NOMO-1 treated with dmso at 0.1 percent for 144 hours (cell line): Measurements from ENCODE around the gene TEKT3.

Source experiments
- DNase-seq: peaks from one replicate; lab custom pipeline; 2025; ENCODE audit not compliant: unreplicated experiment; lab: John Stamatoyannopoulos, UW

Gene TEKT3

DNA sequence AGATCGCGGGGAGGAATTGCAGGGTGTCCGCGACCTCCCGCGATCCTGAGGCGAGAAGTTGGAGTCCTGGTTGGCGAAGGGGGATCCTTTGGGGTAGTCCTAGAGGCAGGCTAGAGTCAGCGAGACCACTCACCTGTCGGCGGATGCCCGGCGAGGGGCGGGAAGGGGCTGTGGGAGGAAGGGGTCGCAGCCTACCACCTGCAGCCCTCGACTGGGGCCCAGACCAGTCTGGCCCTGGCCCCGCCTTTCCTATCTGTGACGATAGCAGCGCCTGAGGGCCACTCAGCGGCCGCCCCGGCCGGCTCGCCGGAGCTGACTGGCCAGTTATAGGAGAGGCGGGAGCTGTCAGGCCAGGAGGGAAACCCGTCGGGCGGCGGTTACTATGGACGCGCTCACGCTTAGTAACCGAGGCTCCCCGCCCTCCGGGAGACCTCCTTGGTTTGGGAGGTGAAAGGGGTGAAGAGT, at the start of gene TEKT3:
Gene TEKT3, minus strand, starts transcription at position 213 of the 465 bp plus-strand sequence. CDS start 10,012 bp downstream, outside the sequence.
- no peak for DNase-seq

GRCh38 chr17:15388356-15389041, 47.1 kb upstream of the TEKT3 start:
- DNase-seq = no peak

DNA sequence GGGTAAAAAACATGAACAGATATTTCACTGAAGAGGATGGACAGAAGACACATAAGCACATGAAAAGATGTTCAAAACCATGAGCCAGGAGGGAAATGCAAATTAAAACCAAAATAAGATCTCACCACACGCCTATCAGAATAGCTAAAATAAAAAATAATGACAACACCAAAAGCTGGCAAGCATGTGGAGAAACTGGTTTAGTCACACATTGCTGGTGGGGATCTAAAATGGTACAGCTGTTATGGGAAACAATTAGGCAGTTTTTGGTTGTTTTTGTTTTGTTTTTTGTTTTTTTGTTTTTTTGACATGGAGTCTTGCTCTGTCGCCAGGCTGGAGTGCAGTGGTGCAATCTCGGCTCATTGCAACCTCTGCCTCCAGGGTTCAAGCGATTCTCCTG, 44.7 kb upstream of the TEKT3 start:
- no peak for DNase-seq

DNA sequence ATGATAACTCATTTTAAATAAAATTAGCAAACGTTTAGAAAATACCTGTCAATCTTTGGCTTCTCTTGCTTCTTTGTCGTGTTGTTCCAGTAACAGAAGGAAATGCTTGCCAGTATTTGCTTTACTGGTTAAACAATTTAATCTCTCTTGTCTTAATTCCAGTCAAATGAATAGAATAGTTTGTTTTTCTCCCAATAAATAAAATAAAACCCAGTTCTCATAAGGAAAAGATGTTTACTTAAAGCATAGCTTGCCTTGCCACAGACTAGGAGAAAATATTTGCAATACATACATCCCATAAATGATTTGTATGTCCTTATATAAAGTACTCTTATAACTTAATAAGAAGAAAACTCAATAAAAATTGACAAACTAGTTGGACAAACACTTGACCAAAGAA, 43.9 kb upstream of the TEKT3 start:
- no peak for DNase-seq

DNA sequence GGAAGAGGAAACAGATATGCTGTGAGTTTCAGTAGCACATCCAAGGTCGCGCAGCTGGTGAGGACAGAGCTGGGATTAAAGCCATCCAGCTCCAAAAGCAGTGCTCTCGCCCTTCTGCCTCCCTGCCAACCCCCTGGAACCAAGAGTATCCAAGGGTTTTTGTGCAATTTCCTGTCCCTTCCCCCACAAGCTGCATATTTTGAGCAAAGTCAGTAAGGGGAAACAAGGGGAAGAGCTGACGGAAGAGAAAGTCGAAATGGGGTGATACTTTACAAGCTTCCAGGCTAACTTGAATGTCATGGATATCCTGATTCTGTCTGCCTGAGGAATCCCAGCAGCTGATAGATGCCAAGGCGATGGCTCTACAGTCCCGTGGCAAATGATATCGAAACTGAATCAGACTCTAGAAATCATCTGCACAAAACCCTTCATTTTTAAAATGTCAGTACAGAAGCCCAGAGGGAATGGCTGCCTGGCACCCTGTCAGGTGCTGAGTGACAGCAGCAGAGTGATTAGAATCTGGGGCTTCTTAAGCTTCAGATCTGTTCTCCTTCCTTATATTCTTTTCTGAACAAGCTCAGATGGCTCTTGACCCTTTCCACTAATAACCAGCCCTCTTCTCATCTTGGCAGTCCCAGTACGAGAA, 42.9 kb upstream of the TEKT3 start:
- DNase-seq = no peak

DNA sequence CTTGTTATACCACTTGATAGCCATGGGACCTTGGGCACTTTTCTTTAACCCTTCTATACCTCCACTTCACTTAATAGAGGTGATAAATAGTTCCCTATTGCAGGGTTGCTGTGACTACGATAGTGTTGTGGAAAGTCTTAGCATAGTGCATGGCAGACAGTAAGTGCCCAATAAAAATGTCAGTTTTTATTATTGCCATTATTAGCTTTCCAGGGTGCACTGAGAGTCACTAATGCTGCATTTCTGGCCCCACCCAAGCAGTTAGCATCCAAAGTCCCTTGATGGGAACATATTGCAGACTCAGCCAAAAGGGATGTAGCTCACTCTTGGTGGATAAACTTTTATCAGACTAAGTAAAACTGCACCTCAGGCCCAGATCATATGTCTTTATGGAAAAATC, 41.5 kb upstream of the TEKT3 start:
- DNase-seq = no peak

GRCh38 chr17:15381707-15382106, 40.3 kb upstream of the TEKT3 start:
- DNase-seq = no peak

DNA sequence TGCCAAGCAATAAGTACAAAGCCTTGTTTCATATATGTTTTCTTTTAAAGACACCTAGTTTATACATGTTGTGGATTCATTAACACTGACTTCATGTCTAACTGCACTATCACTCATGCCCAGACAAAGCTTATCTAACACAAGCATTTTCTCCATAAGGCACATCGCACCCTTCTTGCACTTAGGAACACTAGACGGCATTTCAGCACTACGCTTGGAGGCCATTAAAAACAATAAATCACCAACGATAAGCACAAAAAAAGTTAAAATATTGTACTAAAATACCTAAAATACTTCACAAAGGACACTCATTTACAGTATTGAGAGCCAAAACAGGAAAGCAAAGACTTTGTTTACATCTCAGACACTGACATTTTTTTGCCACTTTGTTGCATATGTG, 39.0 kb upstream of the TEKT3 start:
- no peak for DNase-seq

GRCh38 chr17:15379659-15380058, 38.3 kb upstream of the TEKT3 start:
- DNase-seq = no peak

DNA sequence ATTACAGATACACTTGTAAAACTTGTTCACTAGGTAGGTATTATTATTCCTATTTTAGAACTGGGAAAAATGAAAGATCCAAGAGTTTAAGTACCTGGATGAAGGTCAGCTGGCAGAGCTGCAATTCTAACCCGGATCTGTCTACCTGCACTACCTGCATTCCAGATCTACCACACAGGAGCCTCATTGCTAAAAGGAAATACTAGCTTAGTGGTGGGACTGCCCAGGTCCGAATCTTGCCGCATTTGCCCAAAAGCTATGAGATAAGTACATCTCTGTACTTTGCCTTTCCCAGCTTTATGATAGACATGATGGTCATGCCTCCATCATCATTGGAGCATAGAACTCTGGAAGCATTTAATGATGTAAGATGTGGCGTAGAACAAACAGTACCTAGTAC, 36.8 kb upstream of the TEKT3 start:
- no peak for DNase-seq

- no peak for DNase-seq
Observed at GRCh38 chr17:15377616-15378015, 36.2 kb upstream of the TEKT3 start.

- no peak for DNase-seq
Observed at GRCh38 chr17:15377200-15377599, 35.8 kb upstream of the TEKT3 start.

- DNase-seq = no peak
Observed at GRCh38 chr17:15371376-15372130, 30.2 kb upstream of the TEKT3 start.

DNA sequence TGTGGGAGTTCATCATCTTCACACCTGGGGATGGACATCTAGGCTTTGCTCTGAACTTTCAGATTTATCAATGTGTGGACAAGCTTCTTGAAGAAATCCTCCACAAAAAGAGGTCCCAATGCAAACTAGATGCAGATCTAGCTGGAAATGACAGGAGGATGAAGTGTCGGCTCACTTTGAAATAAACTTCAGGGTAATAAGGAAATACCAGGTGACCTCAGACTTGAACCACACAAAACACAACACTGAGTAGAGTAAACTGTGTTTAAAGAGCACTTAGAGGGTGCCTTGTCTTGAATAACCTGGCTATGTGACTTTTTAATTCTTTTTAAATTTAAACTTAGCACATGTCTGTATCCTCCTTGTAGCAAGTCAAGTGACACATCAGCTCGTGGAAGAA, 27.2 kb upstream of the TEKT3 start:
- no peak for DNase-seq

DNA sequence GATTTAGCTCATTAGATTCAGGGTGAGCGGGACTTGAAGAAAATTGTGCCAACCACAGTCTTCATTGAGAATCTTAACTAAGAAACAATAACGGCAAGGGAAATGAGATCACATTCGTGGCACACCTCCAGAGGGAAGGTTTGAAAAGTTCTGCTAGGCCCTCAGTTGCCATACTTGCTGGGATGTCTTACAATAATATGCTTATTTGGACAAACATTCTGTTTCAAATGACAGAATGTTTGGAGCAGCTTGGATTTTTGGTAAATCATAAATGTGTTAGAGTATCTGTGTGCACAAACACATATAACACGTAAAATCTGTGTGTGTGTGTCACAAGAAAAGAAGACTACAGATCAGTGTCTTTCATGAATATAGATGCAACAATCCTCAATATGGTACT, 24.6 kb upstream of the TEKT3 start:
- DNase-seq = no peak

- DNase-seq = no peak
Observed at GRCh38 chr17:15364615-15365014, 23.2 kb upstream of the TEKT3 start.

- DNase-seq = no peak
Observed at GRCh38 chr17:15363702-15364101, 22.3 kb upstream of the TEKT3 start.

DNA sequence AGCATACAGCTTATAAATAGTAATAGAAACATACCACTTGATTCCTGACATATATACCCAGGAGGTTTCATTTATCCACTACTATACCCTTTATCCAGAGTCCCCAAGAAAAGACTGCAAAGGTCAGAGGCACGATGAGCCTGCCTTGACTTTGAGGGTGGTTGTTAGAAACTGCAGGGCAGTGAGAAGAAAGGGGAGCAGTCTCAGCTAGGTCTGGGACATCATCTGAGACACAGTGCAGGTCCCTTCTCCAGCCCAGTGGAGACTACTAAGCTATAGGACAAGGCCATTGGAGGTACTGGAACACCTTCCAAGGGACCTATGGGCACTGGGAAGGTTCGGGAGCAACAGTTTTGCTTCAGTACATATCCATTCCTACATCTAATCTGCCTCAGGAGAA, 20.2 kb upstream of the TEKT3 start:
- DNase-seq = no peak

GRCh38 chr17:15361151-15361550, 19.8 kb upstream of the TEKT3 start:
- DNase-seq = no peak

DNA sequence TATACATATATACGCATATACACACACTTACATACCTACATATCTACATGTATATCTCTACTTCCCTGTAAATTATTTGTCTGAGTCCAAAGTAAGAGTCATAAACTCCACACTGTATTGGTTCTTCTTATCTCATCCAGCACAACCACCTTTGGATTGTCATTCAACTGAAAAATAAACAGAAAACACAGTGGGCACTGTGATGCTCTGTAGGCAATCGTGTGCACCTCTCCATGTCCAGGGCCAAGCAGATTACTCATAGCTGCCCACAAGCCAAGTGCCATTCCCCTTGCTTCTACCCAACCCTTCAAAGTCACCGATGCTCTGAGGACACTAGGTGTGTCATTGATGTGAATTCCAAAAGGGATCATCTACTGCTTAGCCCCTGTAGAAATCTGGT, 12.9 kb upstream of the TEKT3 start:
- DNase-seq = no peak

DNA sequence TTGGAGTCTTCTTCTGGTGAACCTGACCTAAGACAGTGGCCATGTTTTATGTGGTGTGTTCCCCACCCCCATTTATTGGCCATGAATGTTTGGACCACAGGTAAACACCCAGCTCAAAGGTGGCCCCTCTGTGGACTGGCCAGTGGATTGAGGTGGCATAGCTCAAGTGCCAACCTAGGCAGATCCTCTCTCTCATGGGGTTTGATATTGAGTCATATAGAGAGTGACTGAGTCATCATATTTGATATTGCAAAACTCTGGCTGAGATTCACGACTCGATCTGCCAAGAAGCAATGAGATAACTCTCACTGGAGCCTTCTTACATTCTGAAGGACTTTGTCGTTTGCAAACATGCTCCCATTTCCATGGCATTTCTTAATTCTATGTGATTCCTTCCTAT, 10.5 kb upstream of the TEKT3 start:
- no peak for DNase-seq

- DNase-seq = no peak
Observed at GRCh38 chr17:15351478-15351840, 10.1 kb upstream of the TEKT3 start.
